AG04450 (cell line): ENCODE results near the gene GAN. TPM values are rescaled to one million over a fixed set of nuclear protein-coding genes. Genes with fewer than 3 reads are reported as not detected.

Source experiments
- CTCF ChIA-PET: fragments of 300-600, 350-600 bp; formaldehyde crosslinking; extraction: SDS; loops from one replicate; lab custom pipeline; 2022; ENCODE audit warnings: antibody characterized with exemption, inconsistent platforms; lab: Charles Lee
- POLR2A ChIA-PET: fragments of 350-600 bp; formaldehyde crosslinking; extraction: SDS; loops from one replicate; lab custom pipeline; 2021; ENCODE audit warnings: antibody characterized with exemption, inconsistent platforms; lab: Yijun Ruan, JAX
- DNase-seq: peaks from one replicate; pipeline ENCODE4 v3.0.0-alpha.2; 2011; ENCODE audit warnings: low read depth, low spot score
- H3K27ac ChIP-seq: one replicate; pipeline ENCODE4 v1.5.1; 2012; ENCODE audit warnings: low read depth, low read length, control low read depth
- H3K27me3 ChIP-seq: one replicate; pipeline ENCODE4 v1.6.0; 2012; ENCODE audit warnings: low read length; ENCODE audit not compliant: control insufficient read depth, insufficient read depth
- H3K4me3 ChIP-seq: 2 replicates; pipeline ENCODE4 v1.5.1; 2011; ENCODE audit warnings: mild to moderate bottlenecking, low read depth, low read length, control low read depth
- H3K9me3 ChIP-seq: 2 replicates; pipeline ENCODE4 v1.5.1; 2012; ENCODE audit warnings: low read length; ENCODE audit not compliant: control insufficient read depth, insufficient read depth
- CTCF ChIP-seq: IDR thresholded peaks from 2 replicates; pipeline ENCODE4 v1.5.1; 2011; ENCODE audit warnings: low read depth, low read length, control low read depth, inconsistent platforms
- polyA plus RNA-seq: library from polyadenylated mRNA; depleted of rRNA; stranded (reverse); fragments of >200 nt; gene quantifications from 2 replicates; pipeline ENCODE4 v1.2.3, GENCODE V29; 2011

GAN gene
- polyA plus RNA-seq, 1 experiment, result 4.3 TPM

GRCh38 chr16:81394416-81394815 lies 79.7 kb downstream of the GAN start:
- no peak for DNase-seq
- Histone ChIP-seq H3K9me3 (no peaks in the 10 kb centered on the region), H3K27me3 (no peaks in the 10 kb centered on the region), H3K4me3 (no peak overlapping the region), H3K27ac (no peak overlapping the region)
- ChIA-PET CTCF (interaction anchor here (0.8 to 1.2 kb wide), 2 partner anchors 8 kb away, joined by 3 to 4 read pairs; no protein-coding TSS in a partner anchor), POLR2A (interaction anchor here (0.6 kb wide), 1 partner anchor 38 kb away, joined by 3 read pairs; no protein-coding TSS in a partner anchor)
- no peak for TF ChIP-seq CTCF

GRCh38 chr16:81394966-81395655 lies 80.3 kb downstream of the GAN start:
- TF ChIP-seq CTCF, result no peak
- Histone ChIP-seq H3K27ac (no peak overlapping the region), H3K9me3 (peaks cover 4% of the 10 kb centered on the region), H3K27me3 (no peaks in the 10 kb centered on the region), H3K4me3 (no peak overlapping the region)
- DNase-seq, result no peak
- POLR2A ChIA-PET, result interaction anchor here (0.6 kb wide), 1 partner anchor 38 kb away, joined by 3 read pairs; no protein-coding TSS in a partner anchor
- CTCF ChIA-PET, result interaction anchor here (0.5 to 1.2 kb wide), 4 partner anchors 8 to 300 kb away, joined by 3 to 4 read pairs (median 3); no protein-coding TSS in a partner anchor

- no peak for TF ChIP-seq CTCF
Observed at GRCh38 chr16:81397058-81397878, 82.5 kb downstream of the GAN start.

GRCh38 chr16:81397879-81398520 lies 83.2 kb downstream of the GAN start:
- POLR2A ChIA-PET, result no interaction called here
- Histone ChIP-seq H3K27me3 (no peaks in the 10 kb centered on the region), H3K9me3 (peaks cover 4% of the 10 kb centered on the region), H3K27ac (no peak overlapping the region), H3K4me3 (no peak overlapping the region)
- DNase-seq, result no peak
- no peak for TF ChIP-seq CTCF
- CTCF ChIA-PET, result interaction anchor here (0.7 kb wide), 1 partner anchor 332 kb away, joined by 3 read pairs; no protein-coding TSS in a partner anchor

More at GRCh38 chr16:81397058-81397878, 82.5 kb downstream of the GAN start:
- Histone ChIP-seq H3K27ac (no peak overlapping the region), H3K27me3 (no peaks in the 10 kb centered on the region), H3K4me3 (no peak overlapping the region), H3K9me3 (peaks cover 4% of the 10 kb centered on the region)
- POLR2A ChIA-PET, result no interaction called here
- DNase-seq, result no peak
- CTCF ChIA-PET, result interaction anchor here (0.7 kb wide), 1 partner anchor 333 kb away, joined by 3 read pairs; no protein-coding TSS in a partner anchor
